C4-2B (cell line): ENCODE data around the gene KIAA0753.
"Not testable (repeated sequence)": the region's sequence is repeated elsewhere in the genome, so short reads cannot be mapped to it uniquely, and the experiment has no call there.

Experiments
- H3K27ac ChIP-seq: fragments of 450-650 bp; 2 replicates; pipeline ENCODE4 v1.5.1; 2017
- CTCF ChIP-seq: fragments of 450-650 bp; conservative IDR thresholded peaks from 2 replicates; pipeline ENCODE4 v1.5.1; 2017; ENCODE audit warnings: mild to moderate bottlenecking
- ZFX ChIP-seq: fragments of 450-650 bp; IDR thresholded peaks from 2 replicates; pipeline ENCODE4 v1.6.1; 2017

KIAA0753 gene

GRCh38 chr17:6578491-6578890 is 62.0 kb downstream of the KIAA0753 start:
- H3K27ac ChIP-seq, result no peak overlapping the region

GRCh38 chr17:6577686-6578263 is 62.7 kb downstream of the KIAA0753 start:
- TF ChIP-seq ZFX, result no peak
- no peak for TF ChIP-seq CTCF
- H3K27ac ChIP-seq, result 0 out of 2 replicates have a peak overlapping the region, but pooled peaks have one; percentile 25

More at GRCh38 chr17:6578491-6578890, 62.0 kb downstream of the KIAA0753 start:
- TF ChIP-seq ZFX (no peak), CTCF (no peak)

- no peak overlapping the region for H3K27ac ChIP-seq
- TF ChIP-seq ZFX (no peak), CTCF (no peak)
These were observed 64.3 kb downstream of the KIAA0753 start for GRCh38 chr17:6576038-6576785.

GRCh38 chr17:6575596-6575988 is 64.9 kb downstream of the KIAA0753 start:
- H3K27ac ChIP-seq, result no peak overlapping the region
- TF ChIP-seq ZFX, result no peak
- no peak for TF ChIP-seq CTCF

- no peak overlapping the region for H3K27ac ChIP-seq
These were observed 65.6 kb downstream of the KIAA0753 start for GRCh38 chr17:6574687-6575595.

GRCh38 chr17:6573982-6574686 is 66.4 kb downstream of the KIAA0753 start:
- no peak for TF ChIP-seq CTCF
- TF ChIP-seq ZFX, result no peak
- H3K27ac ChIP-seq, result no peak overlapping the region

More at GRCh38 chr17:6574687-6575595, 65.6 kb downstream of the KIAA0753 start:
- TF ChIP-seq CTCF, result no peak
- TF ChIP-seq ZFX, result no peak

GRCh38 chr17:6573495-6573894 is 67.0 kb downstream of the KIAA0753 start:
- not testable (repeated sequence) for H3K27ac ChIP-seq
